ENCODE results near the gene DUSP15.

Gene DUSP15

GRCh38 chr20:31842471-31843157 is 27.7 kb downstream of the DUSP15 start:
- DNase-seq: no peak
- intact Hi-C loops (cut with DNase I): no loop called here

DNA sequence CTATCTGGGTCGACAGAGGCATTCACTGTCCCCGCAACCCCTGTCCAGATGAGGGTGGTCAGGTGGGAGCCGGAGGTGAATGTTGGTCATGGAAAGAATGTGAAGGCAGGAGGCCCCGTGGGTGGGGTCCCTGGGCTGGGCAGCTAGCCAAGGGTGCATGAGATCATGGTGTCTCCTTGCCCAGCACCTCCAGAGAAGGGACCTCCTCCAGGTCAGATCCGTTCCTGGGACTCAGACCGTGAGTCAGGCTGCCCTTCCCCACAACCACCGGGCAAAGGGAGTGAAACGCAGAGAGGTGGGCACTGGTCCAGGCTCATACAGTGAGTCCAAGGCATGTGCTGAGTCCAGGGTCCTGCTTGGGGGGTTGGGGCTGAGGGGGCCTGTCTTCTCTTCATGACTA is 28.4 kb downstream of the DUSP15 start:
- intact Hi-C loops (cut with DNase I): no loop called here
- no peak for DNase-seq

DNA sequence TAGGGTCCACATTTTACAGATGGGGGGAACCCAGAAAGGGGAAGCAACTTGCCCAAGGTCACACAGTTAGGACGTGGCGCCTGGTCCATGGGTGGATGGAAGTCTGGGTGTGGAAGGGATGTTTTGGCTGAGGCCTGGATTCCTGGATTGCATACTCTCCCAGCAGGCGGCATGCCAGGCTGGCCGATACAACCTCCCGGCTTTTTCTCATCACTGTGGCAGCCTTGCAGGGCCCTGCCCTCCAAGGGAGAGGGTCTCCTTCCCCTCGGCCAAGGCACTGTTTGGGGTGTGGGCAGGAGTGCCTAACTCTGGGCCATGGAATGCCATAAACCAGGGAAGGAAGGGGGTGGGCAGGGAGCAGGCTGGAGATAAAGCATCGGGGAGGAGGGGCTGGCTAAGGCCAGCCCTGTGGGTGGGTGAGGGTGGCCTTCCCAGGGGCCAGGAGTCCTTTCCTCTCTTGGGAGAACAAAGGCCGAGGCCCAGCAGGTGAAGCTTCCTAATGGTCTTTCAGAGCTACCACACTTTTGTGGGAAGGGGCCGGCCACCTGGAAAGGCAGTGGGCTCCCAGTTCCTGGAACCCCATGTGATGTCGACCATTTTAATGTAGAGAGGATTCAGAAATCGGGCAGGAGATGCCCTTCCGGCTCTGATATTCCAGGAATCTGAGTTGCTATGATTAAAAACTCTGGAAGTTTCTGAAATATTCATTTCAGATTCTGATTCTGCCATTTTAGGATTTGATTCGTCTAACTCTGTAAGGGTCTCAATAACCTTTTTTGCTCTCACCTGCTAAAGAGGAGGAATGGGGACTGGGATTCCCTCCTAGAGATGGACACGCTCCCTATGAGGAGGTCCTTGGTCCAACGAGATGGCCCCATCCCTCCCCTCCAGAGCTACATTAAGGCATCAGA is 29.2 kb downstream of the DUSP15 start:
- DNase-seq: no peak
- intact Hi-C loops (cut with DNase I): no loop called here

DNA sequence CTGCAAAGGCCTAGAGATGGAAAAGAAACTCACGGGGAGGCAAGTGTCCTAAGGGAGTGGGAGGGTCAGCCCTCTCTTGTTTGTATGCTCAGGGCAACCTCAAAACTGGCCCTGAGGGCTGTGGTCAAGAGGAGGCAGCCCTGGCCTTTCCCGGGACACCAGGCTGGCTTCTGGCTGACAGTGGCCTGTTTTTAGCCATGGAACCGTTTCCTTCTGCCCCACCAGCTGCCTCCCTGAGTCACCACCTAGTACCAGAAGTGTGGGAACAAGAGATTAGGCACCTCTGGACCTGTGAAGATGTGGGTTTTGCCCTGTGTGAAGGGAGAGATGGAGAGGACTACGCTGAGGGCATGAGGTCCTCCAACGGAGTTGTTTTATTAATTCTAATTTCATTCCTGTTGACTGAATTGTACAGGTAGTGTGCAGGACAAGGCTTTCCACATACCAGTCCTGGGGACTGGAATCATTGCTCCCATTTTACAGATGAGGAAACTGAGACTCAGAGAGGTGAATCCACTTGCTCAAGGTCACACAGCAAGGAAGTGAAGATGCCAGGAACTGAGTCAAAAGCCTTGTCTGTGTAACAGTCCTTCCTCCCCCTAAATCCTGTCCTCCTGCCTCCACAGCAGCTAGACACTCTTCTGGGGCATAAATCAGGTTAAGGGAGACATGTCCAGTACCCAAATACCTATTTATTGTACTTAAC is 30.4 kb downstream of the DUSP15 start:
- intact Hi-C loops (cut with DNase I): no loop called here
- no peak for DNase-seq

GRCh38 chr20:31838646-31839292 is 31.6 kb downstream of the DUSP15 start:
- DNase-seq: no peak
- intact Hi-C loops (cut with DNase I): no loop called here

- intact Hi-C loops (cut with DNase I): no loop called here
- DNase-seq: no peak
These were observed 32.4 kb downstream of the DUSP15 start for GRCh38 chr20:31837896-31838397.

GRCh38 chr20:31836853-31837608 is 33.3 kb downstream of the DUSP15 start:
- no peak for DNase-seq
- intact Hi-C loops (cut with DNase I): no loop called here

DNA sequence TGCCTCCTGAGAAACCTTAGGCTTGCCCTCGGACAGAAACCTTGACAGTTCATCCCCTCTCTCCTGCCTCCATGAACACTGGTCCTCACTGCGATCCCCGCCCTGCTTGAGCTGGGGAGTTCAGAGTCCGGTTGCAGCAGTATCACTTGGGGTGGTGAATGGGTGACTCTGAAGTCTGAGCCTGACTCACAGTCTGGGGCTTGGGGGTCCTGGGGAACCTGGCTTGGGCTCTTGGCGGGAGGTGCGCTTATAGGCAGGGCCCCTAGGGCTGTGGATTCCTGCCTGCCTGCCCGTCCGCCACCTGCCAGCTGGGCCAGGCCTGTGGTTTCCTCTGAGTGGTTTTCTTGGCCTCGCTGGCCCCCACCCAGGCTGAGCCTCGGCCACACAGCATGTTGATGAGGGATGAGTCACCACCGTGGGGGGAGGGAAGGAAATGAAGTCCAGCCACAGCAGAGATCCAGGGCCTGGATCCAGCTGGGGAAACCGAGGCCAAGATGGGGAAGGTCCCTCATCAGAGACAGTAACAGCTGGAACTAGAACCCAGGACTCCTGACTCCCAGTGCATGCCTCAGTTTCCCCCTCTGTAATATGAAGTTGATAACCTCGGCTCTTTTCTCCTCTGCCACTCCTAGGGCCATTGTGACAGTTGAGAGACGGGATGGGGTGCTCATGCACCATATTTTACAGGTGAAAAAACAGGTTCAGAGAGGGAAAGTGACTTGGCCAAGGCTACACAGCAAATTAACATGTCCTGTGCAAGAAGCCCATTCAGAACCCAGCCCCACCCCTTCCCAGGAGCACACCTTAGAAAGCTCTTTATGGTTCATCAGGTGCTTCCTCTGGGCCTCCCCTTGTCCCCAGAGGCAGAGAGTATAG is 34.1 kb downstream of the DUSP15 start:
- intact Hi-C loops (cut with DNase I): no loop called here
- peak; percentile 37 to 95 (median 72) for DNase-seq

- no peak for DNase-seq
- intact Hi-C loops (cut with DNase I): no loop called here
These were observed 34.8 kb downstream of the DUSP15 start for GRCh38 chr20:31835554-31835953.

DNA sequence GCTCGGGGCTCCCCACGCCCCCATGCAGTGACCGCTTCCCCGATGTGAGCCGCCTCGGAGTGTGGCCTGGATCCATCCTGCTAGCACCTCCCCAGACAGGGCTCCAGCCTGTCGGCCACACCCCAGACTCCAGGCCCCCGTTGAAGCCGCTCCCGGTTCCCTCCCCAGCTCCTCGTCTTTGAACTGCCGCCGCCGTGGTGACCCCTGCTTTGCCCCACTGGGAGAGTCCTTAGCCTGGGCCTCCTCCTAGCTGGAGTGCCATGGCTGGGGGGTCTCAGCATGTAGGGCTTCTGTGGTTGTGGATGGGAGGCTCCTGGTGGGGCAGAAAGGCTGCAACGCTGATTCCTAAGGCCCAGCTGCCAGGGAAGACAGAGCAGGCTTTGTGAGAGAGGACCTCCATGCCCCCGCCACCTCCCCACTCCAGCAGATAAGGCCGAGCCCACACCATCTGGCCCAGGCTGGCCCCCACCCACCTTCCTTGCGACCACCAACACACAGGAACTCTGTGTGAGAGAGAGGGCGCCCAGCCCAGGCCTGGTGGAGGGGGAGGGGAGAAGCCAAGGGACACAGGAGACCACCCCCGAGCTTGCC is 36.3 kb downstream of the DUSP15 start:
- intact Hi-C loops (cut with DNase I): no loop called here
- peak in 1 of 10 donors; percentile 81 for DNase-seq

DNA sequence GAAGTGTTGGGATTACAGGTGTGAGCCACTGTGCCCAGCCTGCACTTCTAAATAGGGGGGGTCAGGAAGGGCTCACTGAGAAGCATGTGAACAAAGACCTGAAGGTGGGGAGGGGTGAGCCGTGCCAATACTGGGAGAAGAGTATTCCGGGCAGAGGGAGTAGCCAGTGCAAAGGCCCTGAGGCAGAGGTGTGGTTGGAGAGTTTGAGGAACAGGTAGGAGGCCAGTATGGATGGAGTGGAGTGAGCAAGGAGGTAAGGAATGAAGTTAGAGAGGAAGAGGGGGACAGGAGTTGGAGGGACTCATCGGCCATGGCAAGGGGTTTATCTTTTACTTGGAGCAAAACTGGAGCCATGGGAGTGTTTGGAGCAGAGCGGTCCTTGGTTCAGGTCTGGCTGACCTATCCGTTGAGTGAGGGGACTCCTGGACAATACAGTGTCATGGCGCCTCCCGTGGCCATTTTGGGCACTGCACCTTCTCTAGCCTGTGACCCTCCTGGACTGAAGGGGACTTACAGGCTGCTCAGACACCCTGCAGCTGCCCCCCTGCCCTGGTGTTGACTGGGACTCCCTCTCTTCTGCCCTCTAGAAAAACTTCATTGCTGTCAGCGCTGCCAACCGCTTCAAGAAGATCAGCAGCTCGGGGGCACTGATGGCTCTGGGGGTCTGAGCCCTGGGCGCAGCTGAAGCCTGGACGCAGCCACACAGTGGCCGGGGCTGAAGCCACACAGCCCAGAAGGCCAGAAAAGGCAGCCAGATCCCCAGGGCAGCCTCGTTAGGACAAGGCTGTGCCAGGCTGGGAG is 37.0 kb downstream of the DUSP15 start:
- intact Hi-C loops (cut with DNase I): no loop called here
- DNase-seq: peak in 7 of 10 donors; percentile 30 to 89 (median 50)

DNA sequence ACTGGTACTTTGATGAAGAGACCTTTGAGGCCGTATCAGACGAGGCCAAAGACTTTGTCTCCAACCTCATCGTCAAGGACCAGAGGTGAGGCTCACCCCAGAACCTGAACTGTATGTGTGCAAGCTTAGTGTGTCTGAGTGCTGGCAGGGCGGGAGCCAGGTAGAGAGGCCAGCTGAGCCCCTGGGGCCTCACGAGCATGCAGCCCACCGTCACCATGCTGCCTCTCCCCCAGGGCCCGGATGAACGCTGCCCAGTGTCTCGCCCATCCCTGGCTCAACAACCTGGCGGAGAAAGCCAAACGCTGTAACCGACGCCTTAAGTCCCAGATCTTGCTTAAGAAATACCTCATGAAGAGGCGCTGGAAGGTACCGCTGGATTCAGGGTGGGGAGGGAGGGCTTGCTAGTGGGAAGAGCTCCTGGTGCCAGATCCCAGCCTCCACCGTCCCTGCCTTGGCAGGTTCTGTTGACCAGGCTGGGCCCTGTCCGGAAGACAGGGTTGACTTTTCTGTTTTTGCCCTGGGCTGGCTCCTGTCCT is 38.5 kb downstream of the DUSP15 start:
- intact Hi-C loops (cut with DNase I): no loop called here
- peak in 3 of 10 donors; percentile 13 to 55 (median 40) for DNase-seq

DNA sequence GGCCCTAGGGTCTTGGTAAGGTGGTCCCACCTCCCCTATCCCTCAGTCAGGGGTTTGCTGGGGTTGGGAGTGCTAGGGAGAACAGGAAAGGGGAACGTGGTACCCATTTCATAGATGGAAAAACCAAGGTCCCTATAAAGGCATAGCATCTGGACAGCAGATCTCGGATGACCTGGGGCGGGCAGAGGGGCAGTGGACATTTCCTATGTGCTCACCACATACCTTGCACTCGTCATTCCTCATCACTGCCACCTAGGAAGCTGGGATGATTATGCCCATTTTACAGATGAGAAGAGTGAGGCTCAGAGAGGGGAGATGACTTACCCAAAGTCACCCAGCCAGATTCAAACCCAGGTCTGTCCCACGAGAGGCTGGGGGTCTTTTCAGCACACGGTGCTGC is 39.1 kb downstream of the DUSP15 start:
- intact Hi-C loops (cut with DNase I): no loop called here
- DNase-seq: peak in 1 of 10 donors; percentile 52

- intact Hi-C loops (cut with DNase I): no loop called here
- peak in 2 of 10 donors; percentile 32 to 51 for DNase-seq
These were observed 39.8 kb downstream of the DUSP15 start for GRCh38 chr20:31830406-31830981.

DNA sequence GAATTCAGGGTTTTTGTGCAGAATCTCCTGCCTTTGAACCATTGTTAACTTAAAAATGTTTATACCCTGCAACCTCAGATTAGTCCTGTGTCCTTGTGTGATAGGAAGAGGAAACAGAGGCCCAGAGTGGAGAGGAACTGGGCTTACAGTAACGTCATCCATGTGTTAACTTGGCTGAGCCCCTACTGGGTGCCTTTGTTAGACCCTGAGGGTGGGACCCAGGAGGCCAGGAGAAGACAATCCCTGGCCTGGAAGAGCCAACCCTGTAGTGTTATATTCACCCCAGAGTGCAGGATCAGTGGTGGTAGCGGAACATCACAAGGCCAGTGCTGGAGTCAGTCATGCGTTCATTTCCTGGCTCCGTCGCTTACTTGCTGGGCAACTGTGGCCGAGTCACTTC is 40.6 kb downstream of the DUSP15 start:
- intact Hi-C loops (cut with DNase I): loop anchor here (10.0 kb wide), 2 partner anchors 375 to 825 kb away; partner anchors contain the start of genes PLAGL2 and POFUT1
- peak in 2 of 10 donors; percentile 25 to 28 for DNase-seq

GRCh38 chr20:31828016-31828415 is 42.3 kb downstream of the DUSP15 start:
- DNase-seq: peak in 2 of 10 donors; percentile 59 to 69
- intact Hi-C loops (cut with DNase I): loop anchor here (10.0 kb wide), 2 partner anchors 377 to 827 kb away; partner anchors contain the start of genes PLAGL2 and POFUT1

Data from posterior cingulate gyrus (tissue), 11 donors.